ENCODE measurements around the gene SEC31A. TPM values are rescaled to one million over a fixed set of nuclear protein-coding genes. Genes with fewer than 3 reads are reported as not detected.

SEC31A gene
- total and polyA plus RNA-seq, 2 donors (not counting 1 experiment from before 2014, with no cell fraction given), result 52.7 to 134 TPM

GRCh38 chr4:82852751-82853285 is 38.1 kb downstream of the SEC31A start:
- H3K4me2 ChIP-seq (replicated peaks; ENCODE audit: low read depth, low read length, poor library complexity, severe bottlenecking), result no peak overlapping the region
- ChIA-PET POLR2A (no interaction called here), CTCF (interaction anchor here (0.8 to 2.4 kb wide), 3 partner anchors 10 to 428 kb away, joined by 3 to 7 read pairs (median 3); no protein-coding TSS in a partner anchor)
- H3K9me3 Mint-ChIP-seq (ENCODE audit: insufficient read depth), result no peaks in the 10 kb centered on the region
- no peak overlapping the region for H3K9ac ChIP-seq (ENCODE audit: low read length)
- ATAC-seq (ENCODE audit: low read depth), result no peak
- H3K4me3 Mint-ChIP-seq, result no peak overlapping the region
- H3K4me1 ChIP-seq (ENCODE audit: control insufficient read depth in 2 of 2, insufficient read depth in 2 of 2, low read length in 2 of 2), result no peaks in the 10 kb centered on the region
- no peak overlapping the region for H3K27ac Mint-ChIP-seq
- no peaks in the 10 kb centered on the region for H4K20me1 ChIP-seq (ENCODE audit: control insufficient read depth, insufficient read depth, low read length, poor library complexity, severe bottlenecking)
- intact Hi-C loops (cut with micrococcal nuclease), result no loop called here
- no peak overlapping the region for H3K27ac ChIP-seq (ENCODE audit: low read length in 2 of 2)
- DNase-seq, result no peak
- WGBS (ENCODE audit: insufficient coverage), result 75% methylated on average over 4 of the region's 5 CpGs
- H3K9me3 ChIP-seq (ENCODE audit: control extremely low read depth in 1 of 3, control insufficient read depth in 2 of 3, insufficient read depth in 1 of 3, low read length in 2 of 3), result no peaks in the 10 kb centered on the region
- no peak overlapping the region for H2AFZ ChIP-seq (ENCODE audit: insufficient read depth, low read depth, low read length, poor library complexity, severe bottlenecking)
- H3K27me3 ChIP-seq (replicated peaks in 1 of 4; ENCODE audit: control extremely low read depth in 1 of 4, control insufficient read depth in 3 of 4, insufficient read depth in 4 of 4, low read length in 3 of 4), result no peaks in the 10 kb centered on the region
- H3K4me1 Mint-ChIP-seq, result no peaks in the 10 kb centered on the region
- TF ChIP-seq, protein P1, sequence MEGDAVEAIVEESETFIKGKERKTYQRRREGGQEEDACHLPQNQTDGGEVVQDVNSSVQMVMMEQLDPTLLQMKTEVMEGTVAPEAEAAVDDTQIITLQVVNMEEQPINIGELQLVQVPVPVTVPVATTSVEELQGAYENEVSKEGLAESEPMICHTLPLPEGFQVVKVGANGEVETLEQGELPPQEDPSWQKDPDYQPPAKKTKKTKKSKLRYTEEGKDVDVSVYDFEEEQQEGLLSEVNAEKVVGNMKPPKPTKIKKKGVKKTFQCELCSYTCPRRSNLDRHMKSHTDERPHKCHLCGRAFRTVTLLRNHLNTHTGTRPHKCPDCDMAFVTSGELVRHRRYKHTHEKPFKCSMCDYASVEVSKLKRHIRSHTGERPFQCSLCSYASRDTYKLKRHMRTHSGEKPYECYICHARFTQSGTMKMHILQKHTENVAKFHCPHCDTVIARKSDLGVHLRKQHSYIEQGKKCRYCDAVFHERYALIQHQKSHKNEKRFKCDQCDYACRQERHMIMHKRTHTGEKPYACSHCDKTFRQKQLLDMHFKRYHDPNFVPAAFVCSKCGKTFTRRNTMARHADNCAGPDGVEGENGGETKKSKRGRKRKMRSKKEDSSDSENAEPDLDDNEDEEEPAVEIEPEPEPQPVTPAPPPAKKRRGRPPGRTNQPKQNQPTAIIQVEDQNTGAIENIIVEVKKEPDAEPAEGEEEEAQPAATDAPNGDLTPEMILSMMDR (IDR thresholded peaks at IDR 0.05), result no peak
- no peak for TF ChIP-seq EZH2 (IDR thresholded peaks at IDR 0.05; ENCODE audit: borderline replicate concordance, insufficient read depth, low read depth, low read length, poor library complexity, severe bottlenecking)
- H3K36me3 ChIP-seq (replicated peaks in 1 of 2; ENCODE audit: control extremely low read depth in 1 of 2, control insufficient read depth in 1 of 2, extremely low read depth in 1 of 2, insufficient read depth in 2 of 2, low read length in 1 of 2), result peaks cover 3 to 68% of the 10 kb centered on the region in 2 experiments
- no peaks in the 10 kb centered on the region for H3K79me2 ChIP-seq (ENCODE audit: control insufficient read depth, insufficient read depth, low read length)
- no peak overlapping the region for H3K4me3 ChIP-seq (ENCODE audit: control extremely low read depth in 1 of 5, extremely low read depth in 1 of 5, insufficient read depth in 1 of 5, low read depth in 2 of 5, low read length in 4 of 5)
- no peaks in the 10 kb centered on the region for H3K27me3 Mint-ChIP-seq

DNA sequence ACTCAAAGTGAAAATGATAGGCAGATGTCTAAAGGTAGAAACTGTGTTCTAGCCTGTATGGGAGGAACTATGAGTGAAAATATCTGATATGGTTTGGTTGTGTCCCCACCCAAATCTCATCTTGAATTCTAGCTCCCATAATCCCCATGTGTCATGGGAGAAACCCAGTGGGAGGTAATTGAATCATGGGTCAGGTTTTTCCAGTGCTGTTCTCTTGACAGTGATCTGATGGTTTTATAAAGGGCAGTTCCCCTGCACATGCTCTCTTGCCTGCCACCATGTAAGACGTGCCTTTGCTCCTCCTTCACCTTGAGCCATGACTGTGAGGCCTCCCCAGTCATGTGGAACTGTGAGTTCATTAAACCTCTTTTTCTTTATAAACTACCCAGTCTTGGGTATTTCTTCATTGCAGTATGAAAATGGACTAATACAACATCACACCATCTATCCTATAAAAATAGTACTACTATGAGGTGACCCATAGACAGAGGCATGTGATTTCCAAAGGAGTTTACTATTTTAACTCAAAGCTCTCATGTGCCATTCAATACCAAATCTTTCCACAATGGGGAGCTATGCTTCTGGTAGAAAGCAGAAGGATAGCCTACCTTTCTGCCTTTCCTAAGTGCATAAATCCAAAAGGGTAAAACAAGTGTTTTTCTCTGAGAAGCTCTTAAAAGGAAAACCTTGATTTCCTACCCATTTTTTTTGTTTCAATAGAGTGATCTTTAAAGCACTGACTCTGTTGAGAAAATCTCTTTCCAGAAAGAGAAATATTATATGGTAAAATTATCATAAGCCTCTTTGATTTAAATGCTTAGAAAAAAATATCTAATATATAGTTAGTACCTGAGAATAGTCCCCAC is 38.8 kb downstream of the SEC31A start:
- CTCF ChIA-PET, result interaction anchor here (0.8 to 2.4 kb wide), 3 partner anchors 9 to 428 kb away, joined by 3 to 7 read pairs (median 3); no protein-coding TSS in a partner anchor
- H3K27me3 ChIP-seq (replicated peaks in 1 of 4; ENCODE audit: control extremely low read depth in 1 of 4, control insufficient read depth in 3 of 4, insufficient read depth in 4 of 4, low read length in 3 of 4), result no peaks in the 10 kb centered on the region
- POLR2A ChIA-PET, result interaction anchor here (0.6 kb wide), 1 partner anchor 445 kb away, joined by 7 read pairs; no protein-coding TSS in a partner anchor
- peaks cover 3 to 69% of the 10 kb centered on the region in 2 experiments for H3K36me3 ChIP-seq (replicated peaks in 1 of 2; ENCODE audit: control extremely low read depth in 1 of 2, control insufficient read depth in 1 of 2, extremely low read depth in 1 of 2, insufficient read depth in 2 of 2, low read length in 1 of 2)
- H3K4me1 ChIP-seq (ENCODE audit: control insufficient read depth in 2 of 2, insufficient read depth in 2 of 2, low read length in 2 of 2), result no peaks in the 10 kb centered on the region
- no peaks in the 10 kb centered on the region for H3K27me3 Mint-ChIP-seq
- ATAC-seq (ENCODE audit: low read depth) (no peak), DNase-seq (peak; percentile 25)
- H3K79me2 ChIP-seq (ENCODE audit: control insufficient read depth, insufficient read depth, low read length), result no peaks in the 10 kb centered on the region
- WGBS (ENCODE audit: insufficient coverage), result 100% methylated on average over 1 of the region's 1 CpG
- H3K4me3 Mint-ChIP-seq, result no peak overlapping the region
- no peak overlapping the region for H3K27ac ChIP-seq (ENCODE audit: low read length in 2 of 2)
- no peak overlapping the region for H3K4me2 ChIP-seq (replicated peaks; ENCODE audit: low read depth, low read length, poor library complexity, severe bottlenecking)
- H3K9me3 ChIP-seq (ENCODE audit: control extremely low read depth in 1 of 3, control insufficient read depth in 2 of 3, insufficient read depth in 1 of 3, low read length in 2 of 3), result no peaks in the 10 kb centered on the region
- H3K27ac Mint-ChIP-seq, result no peak overlapping the region
- intact Hi-C loops (cut with micrococcal nuclease), result no loop called here
- H4K20me1 ChIP-seq (ENCODE audit: control insufficient read depth, insufficient read depth, low read length, poor library complexity, severe bottlenecking), result no peaks in the 10 kb centered on the region
- no peak overlapping the region for H2AFZ ChIP-seq (ENCODE audit: insufficient read depth, low read depth, low read length, poor library complexity, severe bottlenecking)
- TF ChIP-seq, protein P1 (IDR thresholded peaks at IDR 0.05), result peak; percentile 56
- TF ChIP-seq EZH2 (IDR thresholded peaks at IDR 0.05; ENCODE audit: borderline replicate concordance, insufficient read depth, low read depth, low read length, poor library complexity, severe bottlenecking), result no peak
- no peak overlapping the region for H3K9ac ChIP-seq (ENCODE audit: low read length)
- H3K9me3 Mint-ChIP-seq (ENCODE audit: insufficient read depth), result no peaks in the 10 kb centered on the region
- H3K4me3 ChIP-seq (ENCODE audit: control extremely low read depth in 1 of 5, extremely low read depth in 1 of 5, insufficient read depth in 1 of 5, low read depth in 2 of 5, low read length in 4 of 5), result no peak overlapping the region
- H3K4me1 Mint-ChIP-seq, result no peaks in the 10 kb centered on the region

All from B cell (primary cell).